WTC11 (cell line): ENCODE measurements around the gene BOLA2B. TPM values are rescaled to one million over a fixed set of nuclear protein-coding genes. Genes with fewer than 3 reads are reported as not detected.

Source experiments
- ATAC-seq: fragments of 200-7000 bp; cut with Tn5 transposase; 2 replicates; pipeline ENCODE4 v1.10.0; 2021; ENCODE audit warnings: mild to moderate bottlenecking, moderate library complexity
- CTCF ChIA-PET: fragments of 300-600 bp; sonication (Branson Sonifier 250); formaldehyde crosslinking; loops from one replicate; lab custom pipeline; 2021; ENCODE audit warnings: antibody characterized with exemption; lab: Charles Lee
- POLR2A ChIA-PET: fragments of 350-600 bp; sonication (Branson Sonifier 250); formaldehyde crosslinking; loops from one replicate; lab custom pipeline; 2021; ENCODE audit warnings: antibody characterized with exemption; lab: Charles Lee
- DNase-seq: peaks from one replicate; pipeline ENCODE4 v3.0.0; 2021; ENCODE audit warnings: low spot score
- H3K27ac Mint-ChIP-seq: 2 replicates; pipeline ENCODE4 v1.8.0; 2021; ENCODE audit warnings: mixed read lengths
- H3K27me3 Mint-ChIP-seq: 2 replicates; pipeline ENCODE4 v1.8.0; 2021; ENCODE audit warnings: low read depth, mild to moderate bottlenecking, moderate library complexity, mixed read lengths
- H3K36me3 Mint-ChIP-seq: 2 replicates; pipeline ENCODE4 v1.8.0; 2021; ENCODE audit warnings: mixed read lengths
- H3K4me1 Mint-ChIP-seq: 2 replicates; pipeline ENCODE4 v1.8.0; 2022; ENCODE audit warnings: mixed read lengths
- H3K4me3 Mint-ChIP-seq: 2 replicates; pipeline ENCODE4 v1.8.0; 2021; ENCODE audit warnings: mild to moderate bottlenecking, moderate library complexity, mixed read lengths
- H3K9me3 Mint-ChIP-seq: 2 replicates; pipeline ENCODE4 v1.8.0; 2021; ENCODE audit warnings: mixed read lengths
- CREB1 ChIP-seq: sonication (generic); formaldehyde crosslinking; IDR thresholded peaks from 2 replicates; pipeline ENCODE4 v1.8.0; 2023; ENCODE audit warnings: mild to moderate bottlenecking, missing genetic modification reagents
- ESRRA ChIP-seq: sonication (generic); formaldehyde crosslinking; IDR thresholded peaks from 2 replicates; pipeline ENCODE4 v1.8.1; 2022; ENCODE audit warnings: mild to moderate bottlenecking, missing genetic modification reagents, borderline replicate concordance
- NFE2L1 ChIP-seq: sonication (generic); formaldehyde crosslinking; IDR thresholded peaks from 2 replicates; pipeline ENCODE4 v1.8.1; 2023; ENCODE audit warnings: missing genetic modification reagents
- NR2C2 ChIP-seq: sonication (generic); formaldehyde crosslinking; IDR thresholded peaks from 2 replicates; pipeline ENCODE4 v1.8.0; 2022; ENCODE audit warnings: mild to moderate bottlenecking, missing genetic modification reagents
- OVOL2 ChIP-seq: fragments of 250-450 bp; sonication (Bioruptor Pico); IDR thresholded peaks from 2 replicates; pipeline ENCODE4 v1.9.0; 2021; ENCODE audit warnings: mild to moderate bottlenecking, borderline replicate concordance
- ZNF263 ChIP-seq: sonication (generic); formaldehyde crosslinking; IDR thresholded peaks from 2 replicates; pipeline ENCODE4 v1.8.1; 2022; ENCODE audit warnings: low read depth, mild to moderate bottlenecking, moderate library complexity, missing genetic modification reagents
- total RNA-seq: library from RNA; stranded (reverse); gene quantifications from 3 replicates; pipeline ENCODE4 v1.2.3, GENCODE V29; 2021
- TF ChIP-seq, protein P1 (sequence below): sonication (generic); formaldehyde crosslinking; IDR thresholded peaks from 2 replicates; pipeline ENCODE4 v1.8.1; 2023; ENCODE audit warnings: mild to moderate bottlenecking, missing genetic modification reagents, moderate library complexity
- TF ChIP-seq, protein P2 (sequence below): sonication (generic); formaldehyde crosslinking; IDR thresholded peaks from 2 replicates; pipeline ENCODE4 v1.8.1; 2023; ENCODE audit warnings: mild to moderate bottlenecking, missing genetic modification reagents
- TF ChIP-seq, protein P3 (sequence below): sonication (generic); formaldehyde crosslinking; IDR thresholded peaks from 2 replicates; pipeline ENCODE4 v1.8.0; 2022; ENCODE audit warnings: mild to moderate bottlenecking, missing genetic modification reagents
- TF ChIP-seq, protein P4 (sequence below): fragments of 250-450 bp; sonication (Bioruptor Pico); conservative IDR thresholded peaks from 2 replicates; pipeline ENCODE4 v1.9.0; 2021; ENCODE audit warnings: mild to moderate bottlenecking
- TF ChIP-seq, protein P5 (sequence below): sonication (generic); formaldehyde crosslinking; IDR thresholded peaks from 2 replicates; pipeline ENCODE4 v1.8.0; 2022; ENCODE audit warnings: mild to moderate bottlenecking, missing genetic modification reagents
- TF ChIP-seq, protein P6 (sequence below): sonication (generic); formaldehyde crosslinking; IDR thresholded peaks from 2 replicates; pipeline ENCODE4 v1.8.0; 2023; ENCODE audit warnings: missing genetic modification reagents
- TF ChIP-seq, protein P7 (sequence below): sonication (generic); formaldehyde crosslinking; IDR thresholded peaks from 2 replicates; pipeline ENCODE4 v1.8.0; 2023; ENCODE audit warnings: mild to moderate bottlenecking, missing genetic modification reagents

Gene BOLA2B
- total RNA-seq, 1 experiment from 2014 or later = 206 TPM

DNA sequence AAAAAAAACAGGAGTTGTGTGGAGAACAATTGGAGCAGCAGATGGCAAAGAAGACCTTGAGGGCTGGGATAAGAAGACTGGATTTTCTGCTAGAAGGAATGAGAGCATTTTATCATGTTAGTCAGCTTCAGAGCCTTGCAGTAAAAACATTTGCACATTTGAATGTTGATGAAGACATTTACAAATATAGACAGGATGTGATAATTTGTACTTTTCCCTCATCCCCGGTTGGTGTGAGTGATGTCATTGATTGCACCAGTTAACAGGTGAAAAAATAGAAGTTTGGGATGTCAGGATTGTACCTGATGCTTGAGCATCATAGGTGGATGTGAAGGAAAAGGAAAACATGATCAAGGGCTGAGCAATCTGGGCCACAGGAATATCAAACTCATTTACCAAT is 47.8 kb downstream of the BOLA2B start (continued):
- TF ChIP-seq, protein P1, sequence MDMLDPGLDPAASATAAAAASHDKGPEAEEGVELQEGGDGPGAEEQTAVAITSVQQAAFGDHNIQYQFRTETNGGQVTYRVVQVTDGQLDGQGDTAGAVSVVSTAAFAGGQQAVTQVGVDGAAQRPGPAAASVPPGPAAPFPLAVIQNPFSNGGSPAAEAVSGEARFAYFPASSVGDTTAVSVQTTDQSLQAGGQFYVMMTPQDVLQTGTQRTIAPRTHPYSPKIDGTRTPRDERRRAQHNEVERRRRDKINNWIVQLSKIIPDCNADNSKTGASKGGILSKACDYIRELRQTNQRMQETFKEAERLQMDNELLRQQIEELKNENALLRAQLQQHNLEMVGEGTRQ = no peak
- no peak for TF ChIP-seq ZNF263 (CRISPR knock-in tag)
- TF ChIP-seq, all 79 proteins: peak for 0

DNA sequence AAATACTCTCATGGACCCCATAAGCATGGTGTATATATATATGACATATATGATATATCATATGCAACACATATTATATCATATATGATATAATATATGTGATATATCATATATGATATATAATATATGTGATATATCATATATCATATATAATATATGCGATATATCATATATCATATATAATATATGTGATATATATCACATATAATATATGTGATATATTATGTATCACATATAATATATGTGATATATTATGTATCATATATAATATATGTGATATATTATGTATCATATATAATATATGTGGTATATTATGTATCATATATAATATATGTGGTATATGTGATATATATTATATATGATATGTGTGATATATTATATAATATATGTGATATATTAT is 48.5 kb downstream of the BOLA2B start:
- no peak for DNase-seq
- no peaks in the 10 kb centered on the region for H3K4me1 Mint-ChIP-seq
- H3K4me3 Mint-ChIP-seq = no peak overlapping the region
- ChIA-PET CTCF (no interaction called here), POLR2A (no interaction called here)
- peaks cover 18% of the 10 kb centered on the region for H3K27me3 Mint-ChIP-seq
- no peak for ATAC-seq
- peaks cover 18% of the 10 kb centered on the region for H3K9me3 Mint-ChIP-seq
- no peak overlapping the region for H3K27ac Mint-ChIP-seq
- H3K36me3 Mint-ChIP-seq = no peaks in the 10 kb centered on the region; the same call in 1 of the 2 replicates
- no peak for TF ChIP-seq ESRRA (CRISPR knock-in tag)
- TF ChIP-seq, protein P2, sequence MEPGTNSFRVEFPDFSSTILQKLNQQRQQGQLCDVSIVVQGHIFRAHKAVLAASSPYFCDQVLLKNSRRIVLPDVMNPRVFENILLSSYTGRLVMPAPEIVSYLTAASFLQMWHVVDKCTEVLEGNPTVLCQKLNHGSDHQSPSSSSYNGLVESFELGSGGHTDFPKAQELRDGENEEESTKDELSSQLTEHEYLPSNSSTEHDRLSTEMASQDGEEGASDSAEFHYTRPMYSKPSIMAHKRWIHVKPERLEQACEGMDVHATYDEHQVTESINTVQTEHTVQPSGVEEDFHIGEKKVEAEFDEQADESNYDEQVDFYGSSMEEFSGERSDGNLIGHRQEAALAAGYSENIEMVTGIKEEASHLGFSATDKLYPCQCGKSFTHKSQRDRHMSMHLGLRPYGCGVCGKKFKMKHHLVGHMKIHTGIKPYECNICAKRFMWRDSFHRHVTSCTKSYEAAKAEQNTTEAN (CRISPR knock-in tag) = no peak
- no peak for TF ChIP-seq NFE2L1 (CRISPR knock-in tag)

DNA sequence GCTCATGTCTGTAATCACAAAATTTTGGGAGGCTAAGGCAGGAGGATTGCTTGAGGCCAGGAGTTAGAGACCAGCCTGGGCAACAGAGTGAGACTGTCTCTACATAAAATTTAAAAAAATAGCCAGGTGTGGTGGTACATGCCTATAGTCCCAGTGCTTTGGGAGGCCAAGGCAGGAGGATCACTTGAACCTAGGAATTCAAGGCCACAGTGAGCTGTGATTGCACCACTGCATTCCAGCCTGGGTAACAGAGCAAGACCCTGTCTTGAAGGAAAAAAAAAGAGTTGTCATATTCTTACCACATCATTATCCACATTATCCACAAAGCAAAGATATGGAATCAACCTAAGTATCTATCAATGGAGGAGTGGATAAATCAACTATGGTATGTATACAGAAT is 49.4 kb downstream of the BOLA2B start:
- H3K27me3 Mint-ChIP-seq = peaks cover 12% of the 10 kb centered on the region
- ChIA-PET CTCF (no interaction called here), POLR2A (no interaction called here)
- no peak for ATAC-seq
- no peaks in the 10 kb centered on the region for H3K4me1 Mint-ChIP-seq
- TF ChIP-seq NR2C2 (CRISPR knock-in tag) (no peak), CREB1 (CRISPR knock-in tag) (no peak), OVOL2 (CRISPR knock-in tag) (no peak)
- TF ChIP-seq, protein P3, sequence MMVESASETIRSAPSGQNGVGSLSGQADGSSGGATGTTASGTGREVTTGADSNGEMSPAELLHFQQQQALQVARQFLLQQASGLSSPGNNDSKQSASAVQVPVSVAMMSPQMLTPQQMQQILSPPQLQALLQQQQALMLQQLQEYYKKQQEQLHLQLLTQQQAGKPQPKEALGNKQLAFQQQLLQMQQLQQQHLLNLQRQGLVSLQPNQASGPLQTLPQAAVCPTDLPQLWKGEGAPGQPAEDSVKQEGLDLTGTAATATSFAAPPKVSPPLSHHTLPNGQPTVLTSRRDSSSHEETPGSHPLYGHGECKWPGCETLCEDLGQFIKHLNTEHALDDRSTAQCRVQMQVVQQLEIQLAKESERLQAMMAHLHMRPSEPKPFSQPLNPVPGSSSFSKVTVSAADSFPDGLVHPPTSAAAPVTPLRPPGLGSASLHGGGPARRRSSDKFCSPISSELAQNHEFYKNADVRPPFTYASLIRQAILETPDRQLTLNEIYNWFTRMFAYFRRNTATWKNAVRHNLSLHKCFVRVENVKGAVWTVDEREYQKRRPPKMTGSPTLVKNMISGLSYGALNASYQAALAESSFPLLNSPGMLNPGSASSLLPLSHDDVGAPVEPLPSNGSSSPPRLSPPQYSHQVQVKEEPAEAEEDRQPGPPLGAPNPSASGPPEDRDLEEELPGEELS = no peak
- TF ChIP-seq, protein P4, sequence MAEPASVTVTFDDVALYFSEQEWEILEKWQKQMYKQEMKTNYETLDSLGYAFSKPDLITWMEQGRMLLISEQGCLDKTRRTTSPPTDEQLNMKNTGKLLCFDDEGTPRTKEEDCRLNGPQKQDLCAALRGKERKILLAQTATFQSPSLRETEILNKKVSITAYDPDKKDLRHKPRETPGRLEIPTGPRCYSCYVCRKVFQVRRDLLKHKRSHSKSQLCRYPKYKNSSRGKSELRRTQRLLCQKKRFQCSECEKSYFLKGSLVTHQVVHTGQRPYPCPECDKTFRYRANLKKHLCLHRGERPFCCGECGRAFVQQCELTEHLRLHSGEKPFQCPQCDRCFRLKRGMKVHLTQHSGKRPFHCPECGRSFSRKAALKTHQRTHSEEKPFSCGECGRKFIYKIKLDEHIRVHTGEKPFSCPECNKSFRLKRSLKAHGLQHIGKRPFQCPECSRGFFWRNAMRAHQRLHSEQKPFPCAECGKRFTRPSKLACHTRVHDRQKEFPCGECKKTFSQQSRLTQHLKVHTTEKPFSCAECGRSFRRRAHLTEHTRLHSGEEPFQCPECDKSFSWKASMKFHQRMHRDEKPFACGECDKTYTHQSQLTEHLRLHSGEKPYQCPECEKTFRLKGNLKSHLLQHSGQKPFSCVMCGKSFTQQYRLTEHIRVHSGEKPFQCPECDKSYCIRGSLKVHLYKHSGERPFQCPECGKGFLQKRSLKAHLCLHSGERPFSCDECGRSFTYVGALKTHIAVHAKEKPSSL = no peak
- TF ChIP-seq, protein P5, sequence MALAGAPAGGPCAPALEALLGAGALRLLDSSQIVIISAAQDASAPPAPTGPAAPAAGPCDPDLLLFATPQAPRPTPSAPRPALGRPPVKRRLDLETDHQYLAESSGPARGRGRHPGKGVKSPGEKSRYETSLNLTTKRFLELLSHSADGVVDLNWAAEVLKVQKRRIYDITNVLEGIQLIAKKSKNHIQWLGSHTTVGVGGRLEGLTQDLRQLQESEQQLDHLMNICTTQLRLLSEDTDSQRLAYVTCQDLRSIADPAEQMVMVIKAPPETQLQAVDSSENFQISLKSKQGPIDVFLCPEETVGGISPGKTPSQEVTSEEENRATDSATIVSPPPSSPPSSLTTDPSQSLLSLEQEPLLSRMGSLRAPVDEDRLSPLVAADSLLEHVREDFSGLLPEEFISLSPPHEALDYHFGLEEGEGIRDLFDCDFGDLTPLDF (CRISPR knock-in tag) = no peak
- TF ChIP-seq, protein P6, sequence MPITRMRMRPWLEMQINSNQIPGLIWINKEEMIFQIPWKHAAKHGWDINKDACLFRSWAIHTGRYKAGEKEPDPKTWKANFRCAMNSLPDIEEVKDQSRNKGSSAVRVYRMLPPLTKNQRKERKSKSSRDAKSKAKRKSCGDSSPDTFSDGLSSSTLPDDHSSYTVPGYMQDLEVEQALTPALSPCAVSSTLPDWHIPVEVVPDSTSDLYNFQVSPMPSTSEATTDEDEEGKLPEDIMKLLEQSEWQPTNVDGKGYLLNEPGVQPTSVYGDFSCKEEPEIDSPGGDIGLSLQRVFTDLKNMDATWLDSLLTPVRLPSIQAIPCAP = no peak
- TF ChIP-seq, protein P7, sequence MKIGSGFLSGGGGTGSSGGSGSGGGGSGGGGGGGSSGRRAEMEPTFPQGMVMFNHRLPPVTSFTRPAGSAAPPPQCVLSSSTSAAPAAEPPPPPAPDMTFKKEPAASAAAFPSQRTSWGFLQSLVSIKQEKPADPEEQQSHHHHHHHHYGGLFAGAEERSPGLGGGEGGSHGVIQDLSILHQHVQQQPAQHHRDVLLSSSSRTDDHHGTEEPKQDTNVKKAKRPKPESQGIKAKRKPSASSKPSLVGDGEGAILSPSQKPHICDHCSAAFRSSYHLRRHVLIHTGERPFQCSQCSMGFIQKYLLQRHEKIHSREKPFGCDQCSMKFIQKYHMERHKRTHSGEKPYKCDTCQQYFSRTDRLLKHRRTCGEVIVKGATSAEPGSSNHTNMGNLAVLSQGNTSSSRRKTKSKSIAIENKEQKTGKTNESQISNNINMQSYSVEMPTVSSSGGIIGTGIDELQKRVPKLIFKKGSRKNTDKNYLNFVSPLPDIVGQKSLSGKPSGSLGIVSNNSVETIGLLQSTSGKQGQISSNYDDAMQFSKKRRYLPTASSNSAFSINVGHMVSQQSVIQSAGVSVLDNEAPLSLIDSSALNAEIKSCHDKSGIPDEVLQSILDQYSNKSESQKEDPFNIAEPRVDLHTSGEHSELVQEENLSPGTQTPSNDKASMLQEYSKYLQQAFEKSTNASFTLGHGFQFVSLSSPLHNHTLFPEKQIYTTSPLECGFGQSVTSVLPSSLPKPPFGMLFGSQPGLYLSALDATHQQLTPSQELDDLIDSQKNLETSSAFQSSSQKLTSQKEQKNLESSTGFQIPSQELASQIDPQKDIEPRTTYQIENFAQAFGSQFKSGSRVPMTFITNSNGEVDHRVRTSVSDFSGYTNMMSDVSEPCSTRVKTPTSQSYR (CRISPR knock-in tag) = no peak
- no peak for DNase-seq
- no peak overlapping the region for H3K4me3 Mint-ChIP-seq
- H3K36me3 Mint-ChIP-seq = no peaks in the 10 kb centered on the region; the same call in 1 of the 2 replicates
- peaks cover 10% of the 10 kb centered on the region for H3K9me3 Mint-ChIP-seq
- no peak overlapping the region for H3K27ac Mint-ChIP-seq
